Effector memory CD4-positive, alpha-beta T cell (primary cell): Measurements from ENCODE around the gene MET.
"Not testable (repeated sequence)": the region's sequence is repeated elsewhere in the genome, so short reads cannot be mapped to it uniquely, and the experiment has no call there.

Experiments
- DNase-seq, 3 donors: peaks; one replicate each; pipeline ENCODE4 v3.0.0-alpha.2; 2020
- H3K27ac ChIP-seq: 2 replicates; pipeline ENCODE4 v1.7.0; 2013; ENCODE audit warnings: mild to moderate bottlenecking, low read length, moderate library complexity; ENCODE audit not compliant: insufficient read depth, poor library complexity, severe bottlenecking
- H3K27me3 ChIP-seq: replicated peaks from 2 replicates; pipeline ENCODE4 v1.7.0; 2013; ENCODE audit warnings: mild to moderate bottlenecking, low read length; ENCODE audit not compliant: insufficient read depth, control insufficient read depth, poor library complexity, severe bottlenecking
- H3K36me3 ChIP-seq: 2 replicates; pipeline ENCODE4 v1.7.0; 2013; ENCODE audit warnings: mild to moderate bottlenecking, low read length, moderate library complexity; ENCODE audit not compliant: control insufficient read depth, insufficient read depth
- H3K4me1 ChIP-seq: 2 replicates; pipeline ENCODE4 v1.7.0; 2013; ENCODE audit warnings: low read length, mild to moderate bottlenecking; ENCODE audit not compliant: control insufficient read depth, insufficient read depth, poor library complexity, severe bottlenecking
- H3K4me3 ChIP-seq: 2 replicates; pipeline ENCODE4 v1.7.0; 2013; ENCODE audit warnings: low read length, low read depth, mild to moderate bottlenecking; ENCODE audit not compliant: insufficient read depth, poor library complexity, severe bottlenecking
- H3K9me3 ChIP-seq: 2 replicates; pipeline ENCODE4 v1.7.0; 2013; ENCODE audit warnings: mild to moderate bottlenecking, low read length, moderate library complexity; ENCODE audit not compliant: control insufficient read depth

Gene MET

GRCh38 chr7:116638592-116638991 is 33.4 kb upstream of the MET start:
- not testable (repeated sequence) for DNase-seq, H3K4me1 ChIP-seq, H3K4me3 ChIP-seq, H3K9me3 ChIP-seq, H3K36me3 ChIP-seq, H3K27me3 ChIP-seq, H3K27ac ChIP-seq

- Histone ChIP-seq H3K27me3 (no peaks in the 10 kb centered on the region), H3K27ac (no peak overlapping the region), H3K4me1 (no peaks in the 10 kb centered on the region), H3K36me3 (no peaks in the 10 kb centered on the region), H3K4me3 (no peak overlapping the region), H3K9me3 (no peaks in the 10 kb centered on the region)
- no peak for DNase-seq
Observed at GRCh38 chr7:116641551-116642153, 30.3 kb upstream of the MET start.

GRCh38 chr7:116643148-116643547 is 28.8 kb upstream of the MET start:
- H3K27me3 ChIP-seq, H3K9me3 ChIP-seq, DNase-seq, H3K27ac ChIP-seq, H3K4me3 ChIP-seq, H3K36me3 ChIP-seq, H3K4me1 ChIP-seq: not testable (repeated sequence)

DNA sequence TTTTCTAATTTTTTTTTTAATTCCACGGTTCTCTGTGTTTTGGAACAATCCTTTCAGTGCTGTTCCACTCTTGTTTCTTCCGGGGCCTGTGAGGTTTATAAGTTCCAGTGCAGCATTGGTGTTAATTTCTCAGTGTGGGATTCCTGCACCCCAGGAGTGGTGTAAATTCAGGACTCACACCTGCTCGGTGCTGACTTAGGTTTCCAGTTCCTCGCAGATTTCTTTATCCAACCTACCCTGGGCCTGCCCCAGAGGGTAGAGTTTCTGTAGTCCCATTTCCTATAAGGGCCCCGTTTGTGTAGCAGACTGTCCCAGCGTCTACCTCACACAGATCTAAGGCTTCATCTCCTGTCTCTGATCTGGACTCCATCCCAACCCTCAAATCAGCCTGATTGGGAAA is 27.4 kb upstream of the MET start:
- no peaks in the 10 kb centered on the region for H3K27me3 ChIP-seq
- H3K27ac ChIP-seq: no peak overlapping the region
- H3K4me3 ChIP-seq: no peak overlapping the region
- no peak for DNase-seq
- no peaks in the 10 kb centered on the region for H3K36me3 ChIP-seq
- H3K9me3 ChIP-seq: no peaks in the 10 kb centered on the region
- no peaks in the 10 kb centered on the region for H3K4me1 ChIP-seq

- Histone ChIP-seq H3K4me1 (no peaks in the 10 kb centered on the region), H3K4me3 (no peak overlapping the region), H3K27ac (no peak overlapping the region), H3K36me3 (no peaks in the 10 kb centered on the region), H3K27me3 (no peaks in the 10 kb centered on the region), H3K9me3 (no peaks in the 10 kb centered on the region)
- no peak for DNase-seq
Observed at GRCh38 chr7:116647290-116647689, 24.7 kb upstream of the MET start.

- no peaks in the 10 kb centered on the region for H3K4me1 ChIP-seq
- no peaks in the 10 kb centered on the region for H3K36me3 ChIP-seq
- no peak for DNase-seq
- no peak overlapping the region for H3K4me3 ChIP-seq
- H3K27me3 ChIP-seq: no peaks in the 10 kb centered on the region
- no peak overlapping the region for H3K27ac ChIP-seq
- H3K9me3 ChIP-seq: no peaks in the 10 kb centered on the region
Observed at GRCh38 chr7:116647861-116648260, 24.1 kb upstream of the MET start.

GRCh38 chr7:116650436-116650835 is 21.6 kb upstream of the MET start:
- no peak for DNase-seq
- Histone ChIP-seq H3K27me3 (no peaks in the 10 kb centered on the region), H3K4me3 (no peak overlapping the region), H3K9me3 (no peaks in the 10 kb centered on the region), H3K27ac (no peak overlapping the region), H3K4me1 (no peaks in the 10 kb centered on the region), H3K36me3 (no peaks in the 10 kb centered on the region)

- no peaks in the 10 kb centered on the region for H3K9me3 ChIP-seq
- H3K27me3 ChIP-seq: no peaks in the 10 kb centered on the region
- no peaks in the 10 kb centered on the region for H3K4me1 ChIP-seq
- no peaks in the 10 kb centered on the region for H3K36me3 ChIP-seq
- no peak overlapping the region for H3K4me3 ChIP-seq
- no peak overlapping the region for H3K27ac ChIP-seq
- no peak for DNase-seq
Observed at GRCh38 chr7:116652793-116653192, 19.2 kb upstream of the MET start.

DNA sequence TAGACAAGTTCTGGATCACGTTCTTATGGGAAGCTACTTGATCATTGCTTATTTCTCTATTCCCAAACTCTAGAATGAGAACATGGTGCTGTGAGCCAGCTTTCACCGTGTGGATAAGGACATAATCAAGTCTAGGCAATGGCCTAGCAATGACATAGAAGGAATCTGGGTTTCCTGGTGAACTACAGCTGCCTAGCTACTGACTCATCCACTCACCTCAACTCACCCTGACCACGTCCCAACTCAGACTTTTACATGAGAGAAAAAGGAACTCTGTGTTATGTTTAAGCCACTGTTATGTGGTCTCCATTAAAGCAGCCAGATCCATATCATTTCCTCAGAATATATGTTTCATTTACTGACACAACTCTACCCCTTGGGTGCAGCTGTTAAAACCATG is 18.8 kb upstream of the MET start:
- no peak overlapping the region for H3K4me3 ChIP-seq
- H3K36me3 ChIP-seq: no peaks in the 10 kb centered on the region
- no peaks in the 10 kb centered on the region for H3K4me1 ChIP-seq
- no peak overlapping the region for H3K27ac ChIP-seq
- H3K9me3 ChIP-seq: no peaks in the 10 kb centered on the region
- no peak for DNase-seq
- no peaks in the 10 kb centered on the region for H3K27me3 ChIP-seq

- no peaks in the 10 kb centered on the region for H3K4me1 ChIP-seq
- H3K4me3 ChIP-seq: no peak overlapping the region
- no peaks in the 10 kb centered on the region for H3K9me3 ChIP-seq
- no peak for DNase-seq
- H3K27ac ChIP-seq: no peak overlapping the region
- H3K36me3 ChIP-seq: no peaks in the 10 kb centered on the region
- H3K27me3 ChIP-seq: no peaks in the 10 kb centered on the region
Observed at GRCh38 chr7:116653646-116654045, 18.4 kb upstream of the MET start.

DNA sequence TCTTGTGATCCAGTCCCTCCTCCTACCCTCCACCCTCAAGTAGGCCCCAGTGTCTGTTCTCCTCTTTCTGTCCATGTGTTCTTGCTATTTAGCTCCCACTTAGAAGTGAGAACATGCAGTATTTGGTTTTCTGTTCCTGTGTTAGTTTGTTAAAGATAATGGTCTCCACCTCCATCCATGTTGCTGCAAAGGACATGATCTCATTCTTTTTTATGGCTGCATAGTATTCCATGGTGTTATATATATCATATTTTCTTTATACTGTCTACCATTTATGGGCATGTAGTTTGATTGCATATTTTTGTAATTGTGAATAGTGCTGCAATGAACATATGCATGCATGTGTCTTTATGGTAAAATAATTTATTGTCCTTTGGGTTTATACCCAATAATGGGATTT is 12.7 kb upstream of the MET start:
- not testable (repeated sequence) for DNase-seq, H3K9me3 ChIP-seq, H3K4me3 ChIP-seq, H3K27me3 ChIP-seq, H3K36me3 ChIP-seq, H3K4me1 ChIP-seq, H3K27ac ChIP-seq
